ENCODE results near the gene MAFG. TPM values are rescaled to one million over a fixed set of nuclear protein-coding genes. Genes with fewer than 3 reads are reported as not detected.

MAFG gene
- total and polyA plus RNA-seq, 2 donors (not counting 3 experiments of a cell fraction or from before 2014, with no cell fraction given) = 27.6 to 35.0 TPM

DNA sequence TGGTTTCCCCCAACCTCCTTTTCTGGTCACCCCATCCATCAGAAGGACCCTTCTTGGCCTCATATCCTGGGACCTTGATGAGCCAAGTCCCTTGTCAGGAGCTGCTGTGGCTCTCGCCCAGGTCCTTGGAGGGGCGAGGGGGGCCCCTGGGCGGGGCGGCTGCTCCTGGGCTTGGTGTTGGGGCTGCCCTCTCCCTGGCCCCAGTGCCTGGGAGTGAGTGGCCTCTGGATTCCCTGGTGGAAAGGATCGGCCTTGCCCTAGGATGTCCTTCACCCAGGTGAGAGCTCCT is 39.7 kb upstream of the MAFG start:
- Histone ChIP-seq H2AFZ (ENCODE audit: low read depth, low read length) (no peak overlapping the region), H3K36me3 (ENCODE audit: control insufficient read depth in 2 of 2, extremely low read depth in 1 of 2, insufficient read depth in 2 of 2, low read length in 2 of 2) (no peaks in the 10 kb centered on the region), H3K79me2 (ENCODE audit: control insufficient read depth, insufficient read depth, low read length) (no peaks in the 10 kb centered on the region), H4K20me1 (replicated peaks; ENCODE audit: control insufficient read depth, extremely low read depth, insufficient read depth, low read length) (no peaks in the 10 kb centered on the region), H3K4me1 (ENCODE audit: control insufficient read depth, extremely low read depth, insufficient read depth, low read length) (no peaks in the 10 kb centered on the region), H3K4me2 (ENCODE audit: insufficient read depth, low read length) (no peak overlapping the region), H3K9me1 (replicated peaks; ENCODE audit: control insufficient read depth, extremely low read depth, insufficient read depth, low read length) (no peaks in the 10 kb centered on the region), H3K27me3 (ENCODE audit: control insufficient read depth in 2 of 2, insufficient read depth in 2 of 2, low read length in 2 of 2) (peaks cover 21 to 22% of the 10 kb centered on the region in 2 experiments), H3K4me3 (replicated peaks in 1 of 3; ENCODE audit: insufficient read depth in 1 of 3, low read depth in 1 of 3, low read length in 3 of 3) (no peak overlapping the region), H3K9ac (replicated peaks; ENCODE audit: extremely low read depth, insufficient read depth, low read length) (no peak overlapping the region), H3K27ac (ENCODE audit: insufficient read depth, low read depth, low read length) (no peak overlapping the region), H3K9me3 (replicated peaks; ENCODE audit: control insufficient read depth, insufficient read depth, low read length) (no peaks in the 10 kb centered on the region)
- intact Hi-C loops (cut with micrococcal nuclease) (no loop called here), dilution Hi-C loops (cut with MboI; ENCODE audit: extremely low pct_ligation_motif_present, low sequenced_read_pairs) (no loop called here)
- no peak for FAIRE-seq
- ChIA-PET CTCF (interaction anchor here (1.6 to 2.4 kb wide), 2 partner anchors 9 to 53 kb away, joined by 3 to 7 read pairs; no protein-coding TSS in a partner anchor), POLR2A (no interaction called here)
- no peak for DNase-seq (ENCODE audit: low read depth, low spot score)
- BruUV-seq (replicated peaks) = no TSS peak
- TF ChIP-seq, protein P1, sequence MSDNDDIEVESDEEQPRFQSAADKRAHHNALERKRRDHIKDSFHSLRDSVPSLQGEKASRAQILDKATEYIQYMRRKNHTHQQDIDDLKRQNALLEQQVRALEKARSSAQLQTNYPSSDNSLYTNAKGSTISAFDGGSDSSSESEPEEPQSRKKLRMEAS (IDR thresholded peaks at IDR 0.05; ENCODE audit: insufficient read depth, insufficient read length) = no peak
- TF ChIP-seq POLR2A (IDR thresholded peaks at IDR 0.05; ENCODE audit: low read depth, low read length) (no peak), MYC (IDR thresholded peaks at IDR 0.05; ENCODE audit: low read depth, low read length) (no peak), EZH2 (IDR thresholded peaks at IDR 0.05; ENCODE audit: borderline replicate concordance, low read depth, low read length, severe bottlenecking) (no peak), FOS (IDR thresholded peaks at IDR 0.05; ENCODE audit: borderline replicate concordance, insufficient read depth, low read length) (no peak), JUN (IDR thresholded peaks at IDR 0.05; ENCODE audit: borderline replicate concordance, insufficient read depth, insufficient read length, low read depth) (no peak), GATA2 (IDR thresholded peaks at IDR 0.05; ENCODE audit: insufficient read depth, insufficient read length, low read depth, low read length) (no peak)
- TF ChIP-seq, protein P2, sequence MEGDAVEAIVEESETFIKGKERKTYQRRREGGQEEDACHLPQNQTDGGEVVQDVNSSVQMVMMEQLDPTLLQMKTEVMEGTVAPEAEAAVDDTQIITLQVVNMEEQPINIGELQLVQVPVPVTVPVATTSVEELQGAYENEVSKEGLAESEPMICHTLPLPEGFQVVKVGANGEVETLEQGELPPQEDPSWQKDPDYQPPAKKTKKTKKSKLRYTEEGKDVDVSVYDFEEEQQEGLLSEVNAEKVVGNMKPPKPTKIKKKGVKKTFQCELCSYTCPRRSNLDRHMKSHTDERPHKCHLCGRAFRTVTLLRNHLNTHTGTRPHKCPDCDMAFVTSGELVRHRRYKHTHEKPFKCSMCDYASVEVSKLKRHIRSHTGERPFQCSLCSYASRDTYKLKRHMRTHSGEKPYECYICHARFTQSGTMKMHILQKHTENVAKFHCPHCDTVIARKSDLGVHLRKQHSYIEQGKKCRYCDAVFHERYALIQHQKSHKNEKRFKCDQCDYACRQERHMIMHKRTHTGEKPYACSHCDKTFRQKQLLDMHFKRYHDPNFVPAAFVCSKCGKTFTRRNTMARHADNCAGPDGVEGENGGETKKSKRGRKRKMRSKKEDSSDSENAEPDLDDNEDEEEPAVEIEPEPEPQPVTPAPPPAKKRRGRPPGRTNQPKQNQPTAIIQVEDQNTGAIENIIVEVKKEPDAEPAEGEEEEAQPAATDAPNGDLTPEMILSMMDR (IDR thresholded peaks at IDR 0.05; ENCODE audit: extremely low read depth in 1 of 2, insufficient read depth in 1 of 2, low read depth in 1 of 2, low read length in 2 of 2) = no peak

Measured in endothelial cell of umbilical vein (primary cell).